ENCODE measurements around the gene DLX5.

DNA sequence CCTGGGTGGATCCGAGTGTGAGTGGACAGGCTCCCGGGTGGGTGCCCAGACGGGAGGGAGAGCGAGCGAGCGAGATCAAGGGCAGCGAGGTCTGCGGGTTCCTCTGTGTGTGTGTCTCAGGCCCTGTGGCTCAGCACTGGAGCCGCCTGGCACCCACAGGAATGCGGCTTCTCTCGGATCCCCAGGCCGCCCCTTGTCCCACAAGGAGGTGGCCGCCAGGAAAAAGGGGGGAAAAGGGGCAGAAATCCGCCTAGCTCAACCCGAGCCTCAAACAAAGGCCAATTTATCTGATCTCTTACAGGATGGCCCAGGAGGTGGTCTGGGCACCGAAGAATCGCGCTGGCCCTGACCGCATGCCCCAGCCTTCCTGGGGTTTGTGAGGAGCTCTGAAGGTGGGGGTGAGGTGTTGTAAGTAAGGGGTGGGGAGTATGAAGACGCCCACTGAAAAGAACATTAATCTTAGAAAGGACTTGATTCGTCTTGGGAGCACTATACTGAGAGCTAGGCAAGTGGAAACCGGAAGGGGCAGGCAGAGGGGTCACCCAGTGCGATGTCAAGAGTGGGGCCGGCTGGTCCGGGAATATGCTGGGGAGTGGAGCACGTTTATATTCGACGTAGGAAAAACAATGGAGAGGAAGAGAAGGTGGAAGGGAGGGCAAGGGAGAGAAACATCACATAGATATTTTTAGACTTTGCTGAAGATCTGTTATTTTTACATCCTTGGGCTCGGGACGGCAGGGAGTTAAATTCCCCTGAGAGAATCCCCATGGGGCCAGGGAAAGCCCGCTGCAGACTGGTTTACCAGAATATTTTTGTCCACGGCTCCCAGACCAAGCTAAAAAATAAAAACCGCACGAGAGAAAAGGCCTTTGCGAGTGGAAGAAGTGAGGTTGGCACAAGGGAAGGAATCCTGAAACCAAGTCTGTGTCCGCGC lies 7.2 kb downstream of the DLX5 start:
- TF ChIP-seq GATA3 (IDR thresholded peaks at IDR 0.05; ENCODE audit: low read depth, low read length) (no peak), GATA2 (IDR thresholded peaks at IDR 0.05; ENCODE audit: low read depth, low read length) (no peak)

Data from SH-SY5Y (cell line).